Measurements from ENCODE around the gene DGKQ. TPM values are rescaled to one million over a fixed set of nuclear protein-coding genes. Genes with fewer than 3 reads are reported as not detected.
A peak's percentile ranks its signal among the peaks of the same experiment; 100 is the strongest.

Gene DGKQ
- total and polyA plus RNA-seq, 9 of the 15 experiments (the other 6 are each of a cell fraction or from before 2014, with no cell fraction given), result 0.17 to 22.0 (median 5.6) TPM

- peak; percentile 5 for TF ChIP-seq ARID4B (CRISPR knock-in tag; IDR thresholded peaks at IDR 0.05)
- peak; percentile 16; the same call in 1 of the 2 replicates for TF ChIP-seq REST (IDR thresholded peaks at IDR 0.05; ENCODE audit: borderline replicate concordance)
- TF ChIP-seq REST (CRISPR knock-in tag; IDR thresholded peaks at IDR 0.05; ENCODE audit: low read depth), result no peak
- 0 out of 2 replicates have a peak, but pooled peaks have one; percentile 18 for TF ChIP-seq TOE1 (IDR thresholded peaks at IDR 0.05; ENCODE audit: borderline replicate concordance)
- no peak for TF ChIP-seq TOE1 (CRISPR knock-in tag; IDR thresholded peaks at IDR 0.05; ENCODE audit: borderline replicate concordance, low read depth)
- TF ChIP-seq KDM5B (IDR thresholded peaks at IDR 0.05; ENCODE audit: insufficient replicate concordance, low read depth, low read length), result no peak
- 0 out of 2 replicates have a peak, but pooled peaks have one; percentile 22 for TF ChIP-seq FOXK1 (CRISPR knock-in tag; IDR thresholded peaks at IDR 0.05; ENCODE audit: borderline replicate concordance)
- TF ChIP-seq POLR2B (IDR thresholded peaks at IDR 0.05; ENCODE audit: low read depth, partially characterized antibody), result no peak
- TF ChIP-seq NFRKB (IDR thresholded peaks at IDR 0.05; ENCODE audit: low read depth), result 0 out of 2 replicates have a peak, but pooled peaks have one; percentile 35
- TF ChIP-seq E2F5 (CRISPR knock-in tag; IDR thresholded peaks at IDR 0.05), result no peak
- no peak for TF ChIP-seq FOXJ3 (CRISPR knock-in tag; IDR thresholded peaks at IDR 0.05)
- no peak for TF ChIP-seq CTCFL (IDR thresholded peaks at IDR 0.05; ENCODE audit: borderline replicate concordance, insufficient read depth, low read depth, low read length, poor library complexity, severe bottlenecking)
Observed at GRCh38 chr4:932713-933070, 40.7 kb downstream of the DGKQ start (continued).
